Spleen (tissue), 11 donors: ENCODE data around the gene MKX. TPM values are rescaled to one million over a fixed set of nuclear protein-coding genes. Genes with fewer than 3 reads are reported as not detected.

Experiments
- DNase-seq: peaks from one replicate; pipeline ENCODE4 v3.0.0-alpha.2; 2020
- H3K27ac ChIP-seq, 8 donors: fragments of 200-600 bp; sonication (generic) in 7 of 8; 1 replicate in 4 of 8; 2 replicates in 4 of 8; pipeline versions ENCODE4 v1.5.0 to v1.8.0; 2016 to 2021; ENCODE audit warnings: inconsistent platforms in 4 of 8, mild to moderate bottlenecking in 4 of 8, moderate library complexity in 1 of 8
- H3K27me3 ChIP-seq, 7 donors: fragments of 200-600 bp; sonication (generic) in 6 of 7; replicated peaks in 1 of 7; 1 replicate in 4 of 7; 2 replicates in 3 of 7; pipeline versions ENCODE4 v1.5.0 to v1.8.0; 2016 to 2021; ENCODE audit warnings: inconsistent platforms in 3 of 7, mild to moderate bottlenecking in 1 of 7
- H3K36me3 ChIP-seq, 6 donors: fragments of 200-600 bp; sonication (generic) in 5 of 6; 1 replicate in 4 of 6; 2 replicates in 2 of 6; pipeline versions ENCODE4 v1.5.0 to v1.8.0; 2016 to 2021; ENCODE audit warnings: inconsistent platforms in 2 of 6
- H3K4me1 ChIP-seq, 6 donors: fragments of 200-600 bp; sonication (generic) in 5 of 6; 1 replicate in 3 of 6; 2 replicates in 3 of 6; pipeline versions ENCODE4 v1.5.0 to v1.8.0; 2016 to 2021; ENCODE audit warnings: inconsistent platforms in 3 of 6
- H3K4me3 ChIP-seq, 8 donors: fragments of 200-600 bp; sonication (generic) in 7 of 8; 1 replicate in 4 of 8; 2 replicates in 4 of 8; pipeline versions ENCODE4 v1.5.0 to v1.8.0; 2016 to 2021; ENCODE audit warnings: inconsistent platforms in 4 of 8, mild to moderate bottlenecking in 4 of 8, moderate library complexity in 2 of 8
- H3K9me3 ChIP-seq, 8 donors: fragments of 200-600 bp; sonication (generic) in 7 of 8; 1 replicate in 4 of 8; 2 replicates in 4 of 8; pipeline versions ENCODE4 v1.5.0 to v1.8.0; 2016 to 2021; ENCODE audit warnings: inconsistent platforms in 4 of 8
- POLR2A ChIP-seq, 3 donors: fragments of 450-650 bp; IDR thresholded peaks; one replicate each; pipeline ENCODE4 v1.5.1; 2017; ENCODE audit warnings: antibody characterized with exemption in 3 of 3, mild to moderate bottlenecking in 1 of 3
- POLR2AphosphoS5 ChIP-seq, 3 donors: sonication (generic); formaldehyde crosslinking; IDR thresholded peaks; one replicate each; pipeline ENCODE4 v1.5.1; 2017; ENCODE audit warnings: antibody characterized with exemption in 3 of 3
- WGBS, 5 donors: extraction: QIAGEN DNeasy Blood & Tissue Kit in 3 of 5; methylation state at CpG; one replicate each; pipeline versions ENCODE4 v1.1.5 to v1.1.7; 2013 to 2018; 5-methylcytosine and 5-hydroxymethylcytosine counted together
- intact Hi-C: fragments of 100-400 bp; cut with DNase I; formaldehyde crosslinking; loops from one replicate; pipeline ENCODE4 v1.15.0; 2023; ENCODE audit warnings: low total_unique reads
- polyA plus RNA-seq, 3 donors: library from polyadenylated mRNA; stranded (reverse); fragments of 200-250 nt; gene quantifications; one replicate each; pipeline ENCODE4 v1.2.1, GENCODE V29; 2013
- total RNA-seq, 7 donors: library from RNA; depleted of rRNA in 3 of 7; stranded (reverse); fragments of >200 nt in 3 of 7; fragmentation: NEBNext Ultra II Directional in 4 of 7; extraction: Animal tissue kit (Norgen Biotek cat#: 25700) in 4 of 7; gene quantifications; one replicate each; pipeline versions ENCODE4 v1.1.0 to v1.2.1, GENCODE V29; 2016 to 2021
- TF ChIP-seq, protein P1 (sequence below), 11 experiments: fragments of 200-600 bp in 7 of 11; fragments of 450-650 bp in 4 of 11; sonication (generic) in 4 of 11; IDR thresholded peaks in 8 of 11; conservative IDR thresholded peaks in 3 of 11; 1 replicate in 7 of 11; 2 replicates in 4 of 11; pipeline versions ENCODE4 v1.4.0 to v1.8.0; 2016 to 2021; ENCODE audit warnings: antibody characterized with exemption in 11 of 11, inconsistent platforms in 4 of 11, mild to moderate bottlenecking in 1 of 11
- donor health status: healthy with polysubstance abuse.
- donor health status: DM: no; HTN: no; CAD: no; lungs with moderate emphysema.
- donor health status: DM: no; HTN: no; CAD: no.
- donor health status: Bipolar disorder and iron deficiency.
- donor health status: healthy.
- donor health status: DM: no; HTN: no; CAD: no.
- donor health status: DM: yes; HTN: yes; CAD: no.

Gene MKX
- total and polyA plus RNA-seq, 10 donors, result 0.07 to 0.34 (median 0.16) TPM; not detected in 3

DNA sequence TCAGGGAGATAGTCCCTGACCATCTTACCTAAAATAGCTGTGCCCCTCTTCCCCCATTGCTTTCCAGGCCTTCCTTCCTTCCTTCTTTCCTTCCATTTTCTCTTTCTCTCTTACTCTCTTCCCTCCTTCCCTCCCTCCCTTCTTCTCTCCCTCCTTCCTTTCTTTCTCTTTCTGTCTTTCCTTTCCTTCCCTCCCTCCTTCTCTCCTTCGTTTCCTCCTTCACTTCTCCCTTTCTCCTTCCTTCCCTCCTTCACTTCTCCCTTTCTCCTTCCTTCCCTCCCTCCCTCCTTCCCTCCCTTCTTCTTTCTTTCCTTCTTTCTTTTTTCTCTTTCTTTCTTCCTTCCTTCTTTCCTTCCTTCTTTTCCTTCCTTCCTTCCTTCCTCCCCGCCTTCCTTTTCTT, 24.6 kb upstream of the MKX start:
- no peak overlapping the region for H3K27ac ChIP-seq
- peaks cover 0 to 25% (median 4%) of the 10 kb centered on the region in 7 donors for H3K27me3 ChIP-seq
- H3K36me3 ChIP-seq, result no peaks in the 10 kb centered on the region
- H3K4me3 ChIP-seq, result no peak overlapping the region
- no peaks in the 10 kb centered on the region for H3K4me1 ChIP-seq
- no peaks in the 10 kb centered on the region for H3K9me3 ChIP-seq
- intact Hi-C loops, result no loop called here
- 69 to 84% (median 78%) methylated on average over 2 of the region's 2 CpGs for WGBS, 5 donors
- no peak for DNase-seq
- TF ChIP-seq POLR2AphosphoS5 (IDR thresholded peaks at IDR 0.05) (no peak), POLR2A (IDR thresholded peaks at IDR 0.05) (no peak)
- TF ChIP-seq, protein P1, sequence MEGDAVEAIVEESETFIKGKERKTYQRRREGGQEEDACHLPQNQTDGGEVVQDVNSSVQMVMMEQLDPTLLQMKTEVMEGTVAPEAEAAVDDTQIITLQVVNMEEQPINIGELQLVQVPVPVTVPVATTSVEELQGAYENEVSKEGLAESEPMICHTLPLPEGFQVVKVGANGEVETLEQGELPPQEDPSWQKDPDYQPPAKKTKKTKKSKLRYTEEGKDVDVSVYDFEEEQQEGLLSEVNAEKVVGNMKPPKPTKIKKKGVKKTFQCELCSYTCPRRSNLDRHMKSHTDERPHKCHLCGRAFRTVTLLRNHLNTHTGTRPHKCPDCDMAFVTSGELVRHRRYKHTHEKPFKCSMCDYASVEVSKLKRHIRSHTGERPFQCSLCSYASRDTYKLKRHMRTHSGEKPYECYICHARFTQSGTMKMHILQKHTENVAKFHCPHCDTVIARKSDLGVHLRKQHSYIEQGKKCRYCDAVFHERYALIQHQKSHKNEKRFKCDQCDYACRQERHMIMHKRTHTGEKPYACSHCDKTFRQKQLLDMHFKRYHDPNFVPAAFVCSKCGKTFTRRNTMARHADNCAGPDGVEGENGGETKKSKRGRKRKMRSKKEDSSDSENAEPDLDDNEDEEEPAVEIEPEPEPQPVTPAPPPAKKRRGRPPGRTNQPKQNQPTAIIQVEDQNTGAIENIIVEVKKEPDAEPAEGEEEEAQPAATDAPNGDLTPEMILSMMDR (IDR thresholded peaks at IDR 0.05 in 8 of 11, conservative IDR thresholded peaks at IDR 0.05 in 3 of 11), result no peak

DNA sequence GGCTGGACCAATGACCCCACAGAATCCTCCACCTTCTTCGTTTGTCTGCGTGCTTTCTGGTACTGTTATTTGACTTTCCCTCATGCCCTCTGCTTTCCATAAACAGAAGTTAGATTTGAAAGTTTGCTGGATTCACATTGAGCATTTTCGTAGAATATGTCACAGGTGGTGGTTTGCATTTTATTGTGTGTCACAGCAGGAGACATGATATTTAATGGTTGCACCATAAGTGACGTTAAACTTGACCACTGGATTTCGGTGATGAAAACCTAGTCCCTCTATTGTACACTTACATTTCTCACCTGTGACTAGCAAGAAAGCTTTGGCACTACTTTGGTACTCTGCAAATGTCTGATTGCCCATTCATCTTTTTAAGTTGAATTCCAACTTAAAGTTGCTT, 15.2 kb upstream of the MKX start:
- 83 to 94% (median 88%) methylated on average over 5 of the region's 5 CpGs for WGBS, 5 donors
- no peak for DNase-seq
- Histone ChIP-seq H3K36me3 (no peaks in the 10 kb centered on the region), H3K4me3 (no peak overlapping the region), H3K9me3 (no peaks in the 10 kb centered on the region), H3K27me3 (no peaks in the 10 kb centered on the region), H3K27ac (no peak overlapping the region), H3K4me1 (no peaks in the 10 kb centered on the region)
- intact Hi-C loops, result no loop called here
- TF ChIP-seq POLR2AphosphoS5 (IDR thresholded peaks at IDR 0.05) (no peak), POLR2A (IDR thresholded peaks at IDR 0.05) (no peak)
- TF ChIP-seq, protein P1 (IDR thresholded peaks at IDR 0.05 in 8 of 11, conservative IDR thresholded peaks at IDR 0.05 in 3 of 11), result no peak

- WGBS, 5 donors, result 66 to 77% (median 73%) methylated on average over 5 of the region's 5 CpGs
- intact Hi-C loops, result no loop called here
- H3K36me3 ChIP-seq, result no peaks in the 10 kb centered on the region
- DNase-seq, result no peak
- no peak for TF ChIP-seq POLR2AphosphoS5 (IDR thresholded peaks at IDR 0.05)
- TF ChIP-seq POLR2A (IDR thresholded peaks at IDR 0.05), result no peak
- TF ChIP-seq, protein P1 (IDR thresholded peaks at IDR 0.05 in 8 of 11, conservative IDR thresholded peaks at IDR 0.05 in 3 of 11), result no peak
- H3K27ac ChIP-seq, result no peak overlapping the region
- H3K27me3 ChIP-seq, result peaks cover 0 to 2% (median 0%) of the 10 kb centered on the region in 7 donors
- no peak overlapping the region for H3K4me3 ChIP-seq
- no peaks in the 10 kb centered on the region for H3K4me1 ChIP-seq
- H3K9me3 ChIP-seq, result no peaks in the 10 kb centered on the region
Observed at GRCh38 chr10:27759483-27760272, 14.1 kb upstream of the MKX start.

DNA sequence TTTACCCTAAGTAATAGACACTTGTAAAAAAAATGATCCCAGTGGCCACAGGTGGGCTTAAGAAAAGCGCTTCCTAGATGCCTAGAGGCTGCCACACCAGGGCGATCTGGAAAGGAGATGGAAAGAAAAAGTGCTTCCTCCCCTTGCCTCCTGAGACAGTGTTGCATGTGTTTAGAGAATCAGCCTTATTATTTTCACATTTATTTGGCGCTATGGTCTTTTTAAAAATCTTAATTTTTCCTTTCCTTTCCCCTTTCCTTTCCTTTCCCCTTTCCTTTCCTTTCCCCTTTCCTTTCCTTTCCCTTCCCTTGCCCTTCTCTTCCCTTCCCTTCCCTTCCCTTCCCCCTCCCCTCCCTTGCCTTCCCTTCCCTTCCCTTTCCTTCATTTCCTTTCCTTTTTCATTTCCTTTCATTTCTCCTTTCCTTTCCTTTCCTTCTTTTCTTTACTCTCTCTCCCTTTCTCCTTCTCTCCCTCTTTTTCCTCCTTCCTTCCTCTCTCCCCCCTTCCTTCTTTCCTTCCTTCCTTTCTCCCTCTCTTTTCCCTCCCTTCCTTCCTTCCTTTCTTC, 7.1 kb upstream of the MKX start:
- WGBS, 5 donors, result 73 to 91% (median 89%) methylated on average over 3 of the region's 3 CpGs
- no peak overlapping the region for H3K27ac ChIP-seq
- no peaks in the 10 kb centered on the region for H3K9me3 ChIP-seq
- H3K4me1 ChIP-seq, result no peaks in the 10 kb centered on the region
- H3K36me3 ChIP-seq, result no peaks in the 10 kb centered on the region
- H3K27me3 ChIP-seq, result peaks cover 0 to 56% (median 20%) of the 10 kb centered on the region in 7 donors
- intact Hi-C loops, result no loop called here
- H3K4me3 ChIP-seq, result no peak overlapping the region
- no peak for DNase-seq
- TF ChIP-seq POLR2A (IDR thresholded peaks at IDR 0.05), result no peak
- TF ChIP-seq POLR2AphosphoS5 (IDR thresholded peaks at IDR 0.05), result no peak
- TF ChIP-seq, protein P1 (IDR thresholded peaks at IDR 0.05 in 8 of 11, conservative IDR thresholded peaks at IDR 0.05 in 3 of 11), result no peak
